ENCODE results near the gene KRT35. TPM values are rescaled to one million over a fixed set of nuclear protein-coding genes. Genes with fewer than 3 reads are reported as not detected.

The KRT35 gene
- total and polyA plus RNA-seq, 10 donors, result 0.19 TPM; not detected in 8

GRCh38 chr17:41505007-41505808 is 24.3 kb upstream of the KRT35 start, which contains the start of gene KRT13:
KRT13 (minus strand) TSS chr17:41505612; CDS start chr17:41505550, 62 bp downstream.
- intact Hi-C loops (cut with DNase I; ENCODE audit: low total_unique reads), result no loop called here
- Histone ChIP-seq H3K4me3 (no peak within 1 kb of the TSS), H3K36me3 (no peaks in the 10 kb centered on the region), H3K27ac (no peak within 1 kb of the TSS), H3K27me3 (replicated peaks in 1 of 7) (peaks cover 0 to 4% (median 0%) of the 10 kb centered on the region in 7 donors), H3K4me1 (peaks cover 0 to 5% (median 0%) of the 10 kb centered on the region in 6 donors), H3K9me3 (no peaks in the 10 kb centered on the region)
- WGBS, 5 donors, result 80 to 91% (median 86%) methylated on average over 17 of the region's 17 CpGs
- DNase-seq, result no peak
- TF ChIP-seq POLR2A (IDR thresholded peaks at IDR 0.05), result no peak
- no peak for TF ChIP-seq POLR2AphosphoS5 (IDR thresholded peaks at IDR 0.05)
- TF ChIP-seq CTCF (IDR thresholded peaks at IDR 0.05 in 8 of 11, conservative IDR thresholded peaks at IDR 0.05 in 3 of 11), result no peak

- DNase-seq, result no peak
- H3K4me3 ChIP-seq, result no peak overlapping the region
- no peaks in the 10 kb centered on the region for H3K9me3 ChIP-seq
- 75 to 83% (median 80%) methylated on average over 8 of the region's 8 CpGs for WGBS, 5 donors
- H3K4me1 ChIP-seq, result peaks cover 0 to 13% (median 0%) of the 10 kb centered on the region in 6 donors
- intact Hi-C loops (cut with DNase I; ENCODE audit: low total_unique reads), result no loop called here
- H3K27me3 ChIP-seq (replicated peaks in 1 of 7), result peaks cover 0 to 12% (median 0%) of the 10 kb centered on the region in 7 donors
- H3K36me3 ChIP-seq, result no peaks in the 10 kb centered on the region
- TF ChIP-seq CTCF (IDR thresholded peaks at IDR 0.05 in 8 of 11, conservative IDR thresholded peaks at IDR 0.05 in 3 of 11) (no peak), POLR2A (IDR thresholded peaks at IDR 0.05) (no peak), POLR2AphosphoS5 (IDR thresholded peaks at IDR 0.05) (no peak)
- H3K27ac ChIP-seq, result no peak overlapping the region
Measured at GRCh38 chr17:41504246-41504977, 23.5 kb upstream of the KRT35 start.

- intact Hi-C loops (cut with DNase I; ENCODE audit: low total_unique reads), result no loop called here
- H3K27me3 ChIP-seq (replicated peaks in 1 of 7), result peaks cover 0 to 15% (median 0%) of the 10 kb centered on the region in 7 donors
- H3K9me3 ChIP-seq, result no peaks in the 10 kb centered on the region
- H3K36me3 ChIP-seq, result no peaks in the 10 kb centered on the region
- TF ChIP-seq POLR2AphosphoS5 (IDR thresholded peaks at IDR 0.05) (no peak), POLR2A (IDR thresholded peaks at IDR 0.05) (no peak), CTCF (IDR thresholded peaks at IDR 0.05 in 8 of 11, conservative IDR thresholded peaks at IDR 0.05 in 3 of 11) (no peak)
- H3K27ac ChIP-seq, result no peak overlapping the region
- 80 to 94% (median 90%) methylated on average over 9 of the region's 9 CpGs for WGBS, 5 donors
- no peak for DNase-seq
- peaks cover 0 to 25% (median 2%) of the 10 kb centered on the region in 6 donors for H3K4me1 ChIP-seq
- H3K4me3 ChIP-seq, result no peak overlapping the region
Measured at GRCh38 chr17:41503202-41503601, 22.3 kb upstream of the KRT35 start.

All from spleen (tissue), 11 donors.